SK-N-MC (cell line): ENCODE results near the gene PLK5.
"Not testable (repeated sequence)": the region's sequence is repeated elsewhere in the genome, so short reads cannot be mapped to it uniquely, and the experiment has no call there.

Source experiments
- DNase-seq: peaks from one replicate; pipeline ENCODE4 v3.0.0-alpha.2; 2011; ENCODE audit warnings: low read depth, low spot score
- H3K27ac ChIP-seq: fragments of 200-600 bp; sonication (generic); 2 replicates; pipeline ENCODE4 v1.5.1; 2016; ENCODE audit warnings: mixed run types
- H3K36me3 ChIP-seq: fragments of 200-600 bp; sonication (generic); 2 replicates; pipeline ENCODE4 v1.6.1; 2017; ENCODE audit warnings: antibody characterized with exemption, low read length, mixed read lengths; ENCODE audit not compliant: insufficient read depth
- H3K4me3 ChIP-seq: fragments of 200-600 bp; sonication (generic); 2 replicates; pipeline ENCODE4 v1.5.1; 2016
- H3K9ac ChIP-seq: fragments of 200-600 bp; sonication (generic); 2 replicates; pipeline ENCODE4 v1.8.0; 2017; ENCODE audit warnings: mixed run types, mixed read lengths; ENCODE audit not compliant: insufficient read length
- H3K9me3 ChIP-seq: fragments of 200-600 bp; sonication (generic); 2 replicates; pipeline ENCODE4 v1.6.1; 2017; ENCODE audit warnings: low read depth, mild to moderate bottlenecking, antibody characterized with exemption, low read length, moderate library complexity, mixed read lengths
- EZH2 ChIP-seq: fragments of 200-600 bp; sonication (generic); IDR thresholded peaks from one replicate; pipeline ENCODE4 v1.6.1; 2017; ENCODE audit warnings: antibody characterized with exemption
- FOXP2 ChIP-seq: optimal IDR thresholded peaks from 2 replicates; pipeline ENCODE3; 2011; ENCODE audit warnings: mild to moderate bottlenecking, moderate library complexity; ENCODE audit not compliant: insufficient read depth; ENCODE audit errors: extremely low read length, control extremely low read depth
- POLR2AphosphoS5 ChIP-seq: IDR thresholded peaks from 2 replicates; pipeline ENCODE4 v1.6.1; 2012; ENCODE audit warnings: mild to moderate bottlenecking, low read depth, low read length, borderline replicate concordance

The PLK5 gene, protein sequence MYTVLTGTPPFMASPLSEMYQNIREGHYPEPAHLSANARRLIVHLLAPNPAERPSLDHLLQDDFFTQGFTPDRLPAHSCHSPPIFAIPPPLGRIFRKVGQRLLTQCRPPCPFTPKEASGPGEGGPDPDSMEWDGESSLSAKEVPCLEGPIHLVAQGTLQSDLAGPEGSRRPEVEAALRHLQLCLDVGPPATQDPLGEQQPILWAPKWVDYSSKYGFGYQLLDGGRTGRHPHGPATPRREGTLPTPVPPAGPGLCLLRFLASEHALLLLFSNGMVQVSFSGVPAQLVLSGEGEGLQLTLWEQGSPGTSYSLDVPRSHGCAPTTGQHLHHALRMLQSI

DNA sequence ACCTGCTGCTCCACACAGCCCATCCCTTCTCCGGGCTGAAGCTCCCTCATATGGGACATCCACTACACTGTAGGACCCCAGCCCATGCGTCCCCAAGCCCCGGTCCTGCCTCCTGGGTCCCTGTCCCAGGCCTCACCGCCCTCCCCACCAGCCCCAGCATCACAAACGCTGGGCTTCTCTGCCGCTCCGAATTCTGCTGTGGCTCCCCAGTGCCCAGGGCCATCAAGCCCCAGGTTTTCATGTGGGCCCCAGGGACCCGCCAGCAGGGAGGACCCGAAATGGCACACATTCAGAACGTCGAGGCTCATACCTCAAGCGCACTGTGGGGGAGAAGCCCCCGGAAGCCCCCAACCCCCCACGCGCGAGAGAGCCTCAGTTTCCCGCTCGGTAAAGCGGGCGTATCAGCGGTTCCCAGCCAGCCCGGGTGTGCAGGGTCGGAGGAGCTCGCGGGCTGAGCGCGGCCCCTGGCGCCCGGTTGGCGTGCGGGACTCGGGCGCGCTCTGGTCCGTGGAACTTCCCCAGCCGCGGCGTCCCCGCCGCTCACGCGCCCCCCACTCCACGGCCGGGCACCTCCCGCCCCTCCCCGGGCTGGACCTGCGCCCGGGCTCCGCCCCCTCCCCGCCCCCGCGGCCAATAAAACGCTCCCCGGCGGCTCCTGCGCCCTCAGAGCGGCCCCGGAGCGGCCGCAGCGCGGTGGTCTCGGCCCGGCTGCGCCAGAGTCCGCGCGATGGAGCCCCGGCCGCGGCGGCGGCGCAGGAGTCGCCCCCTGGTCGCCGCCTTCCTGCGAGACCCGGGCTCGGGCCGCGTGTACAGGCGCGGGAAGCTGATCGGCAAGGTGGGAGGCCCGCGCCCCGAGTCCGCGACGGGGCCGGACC is at the start of gene PLK5:
Gene PLK5 (plus strand): TSS at position 666 of the 875 bp plus-strand sequence. CDS start 2,920 bp downstream, outside the sequence.
- Histone ChIP-seq H3K9me3 (no peaks in the 10 kb centered on the region), H3K4me3 (no peak within 1 kb of the TSS), H3K27ac (no peak within 1 kb of the TSS), H3K9ac (no peak within 1 kb of the TSS), H3K36me3 (no peaks in the 10 kb centered on the region)
- DNase-seq: no peak
- no peak for TF ChIP-seq FOXP2
- TF ChIP-seq EZH2: no peak
- TF ChIP-seq POLR2AphosphoS5: no peak

DNA sequence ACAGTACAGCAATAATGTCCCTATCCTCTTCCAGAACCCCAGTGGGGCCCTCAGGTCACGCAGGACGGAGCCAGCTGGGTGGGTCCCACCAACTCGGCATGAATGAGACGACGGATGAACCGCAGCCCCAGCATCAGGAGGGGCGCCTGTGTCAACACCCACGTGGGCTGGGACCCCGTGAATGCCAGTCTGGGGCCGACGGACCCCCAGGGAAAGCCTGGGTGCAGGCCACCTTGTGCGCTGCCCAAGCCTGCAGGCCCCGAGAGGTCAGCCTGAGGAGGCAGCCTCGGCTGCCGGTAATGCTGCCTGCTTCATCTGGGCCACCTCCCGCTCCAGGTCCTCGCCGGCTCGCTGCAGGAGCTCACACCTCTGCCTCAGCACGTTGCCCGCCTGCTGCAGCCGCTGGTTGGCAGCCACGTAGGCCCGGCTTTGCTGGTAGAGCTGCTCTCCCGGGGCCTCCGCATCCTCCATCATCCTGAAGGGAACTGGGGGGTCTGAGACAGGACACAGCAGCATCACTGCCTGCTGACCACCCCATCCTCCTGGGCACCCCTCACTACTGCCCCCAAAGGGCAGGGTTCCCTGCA is 49.0 kb upstream of the PLK5 start:
- Histone ChIP-seq H3K27ac (no peak overlapping the region), H3K9me3 (no peaks in the 10 kb centered on the region), H3K4me3 (no peak overlapping the region), H3K36me3 (peaks cover 4% of the 10 kb centered on the region; the same call in 1 of the 2 replicates), H3K9ac (no peak overlapping the region)
- no peak for DNase-seq
- TF ChIP-seq FOXP2: no peak
- TF ChIP-seq EZH2: no peak
- no peak for TF ChIP-seq POLR2AphosphoS5

DNA sequence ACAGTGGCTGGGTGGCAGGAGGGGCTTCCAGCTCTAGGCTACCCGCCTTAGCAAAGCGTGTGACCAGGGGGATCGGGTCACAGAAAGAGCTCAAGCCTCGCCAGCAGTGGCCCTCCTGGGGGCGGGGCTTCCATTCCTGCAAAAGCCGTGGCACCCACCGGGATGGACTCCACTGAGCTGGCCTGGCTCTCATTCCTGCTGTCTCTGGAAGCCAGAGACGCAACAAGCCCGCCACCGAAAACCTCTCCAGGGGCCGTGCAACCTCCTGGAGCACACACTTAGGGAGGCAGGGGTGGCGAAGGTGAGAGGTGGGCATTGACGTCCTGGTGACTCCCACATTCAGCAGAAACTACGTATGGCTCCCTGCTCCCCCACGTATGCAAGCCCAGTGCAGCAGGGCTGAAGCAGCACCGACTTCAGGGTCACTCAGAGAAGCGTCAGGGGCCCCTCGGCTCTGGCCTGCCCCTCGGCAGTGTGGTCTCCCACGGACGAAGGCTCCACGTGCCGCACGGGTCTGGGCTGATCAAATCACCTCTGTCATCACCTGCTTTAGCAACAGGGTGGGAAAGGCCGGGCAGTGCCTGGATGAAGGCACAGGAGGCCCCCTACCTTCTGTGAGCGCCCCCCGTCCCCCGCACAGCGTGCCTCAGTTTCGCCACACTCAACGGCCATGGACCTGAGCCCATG is 48.0 kb upstream of the PLK5 start:
- no peak for DNase-seq
- H3K27ac ChIP-seq: no peak overlapping the region
- TF ChIP-seq FOXP2 (no peak), POLR2AphosphoS5 (no peak), EZH2 (no peak)
- H3K9ac ChIP-seq: no peak overlapping the region
- H3K9me3 ChIP-seq: no peaks in the 10 kb centered on the region
- H3K36me3 ChIP-seq: peaks cover 4% of the 10 kb centered on the region; the same call in 1 of the 2 replicates
- H3K4me3 ChIP-seq: no peak overlapping the region

DNA sequence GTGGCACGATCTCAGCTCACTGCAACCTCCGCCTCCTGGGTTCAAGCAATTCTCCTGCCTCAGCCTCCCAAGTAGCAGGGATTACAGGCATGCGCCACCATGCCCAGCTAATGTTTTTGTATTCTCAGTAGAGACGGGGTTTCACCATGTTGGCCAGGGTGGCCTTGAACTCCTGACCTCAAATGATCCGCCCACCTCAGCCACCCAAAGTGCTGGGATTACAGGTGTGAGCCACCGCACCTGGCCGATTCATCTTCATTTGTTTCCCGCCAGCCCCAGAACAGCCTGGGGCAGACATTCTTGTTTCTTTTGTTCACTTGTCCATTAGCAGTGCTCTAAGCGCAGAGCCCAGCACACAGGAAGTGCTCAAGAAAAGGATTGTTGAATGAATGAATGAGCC is 46.8 kb upstream of the PLK5 start:
- not testable (repeated sequence) for H3K27ac ChIP-seq, DNase-seq, H3K9me3 ChIP-seq, H3K9ac ChIP-seq, H3K4me3 ChIP-seq, H3K36me3 ChIP-seq

DNA sequence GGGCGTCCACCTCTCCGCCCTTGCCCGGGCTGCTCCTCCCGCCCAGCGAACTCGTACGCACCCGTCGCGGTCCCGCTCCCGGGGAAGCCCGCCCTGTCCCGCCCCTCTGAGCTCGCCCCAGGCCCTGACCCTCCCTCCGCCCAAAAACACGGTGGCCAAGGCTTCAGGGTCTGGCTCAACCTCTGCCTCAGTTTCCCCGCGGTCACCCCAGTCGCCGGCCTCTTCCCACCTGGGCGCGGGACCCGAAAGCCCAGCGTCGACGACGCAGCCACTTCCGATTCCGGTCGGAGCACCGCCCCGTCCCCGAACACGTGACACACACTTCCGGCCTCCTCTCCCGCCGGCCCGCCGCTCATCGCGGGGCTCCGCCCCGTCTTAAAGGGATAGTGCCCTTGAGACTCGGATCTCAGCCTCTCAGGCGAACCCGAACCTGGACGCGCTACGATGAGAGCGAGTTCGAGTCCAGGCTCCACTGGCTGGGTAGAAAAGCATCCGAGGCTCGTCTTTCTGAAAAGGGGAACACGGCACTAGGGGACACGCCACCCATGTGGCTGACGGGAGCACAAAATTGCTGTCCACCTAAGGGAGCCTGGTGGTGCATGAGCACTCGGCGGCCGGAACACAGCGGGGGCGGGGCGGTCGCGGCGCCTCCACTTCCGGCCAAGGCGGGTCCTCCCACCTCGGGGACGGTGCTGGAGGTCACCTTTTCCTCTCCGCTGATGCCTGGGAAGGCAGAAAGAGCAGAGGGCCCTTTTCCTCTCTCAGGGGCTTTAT is 44.8 kb upstream of the PLK5 start, which contains the start of gene C19orf25:
Gene C19orf25 (minus strand): TSS at position 282 of the 774 bp plus-strand sequence. CDS start 312 bp downstream, outside the sequence.
- peak within 1 kb of the TSS; percentile 72 for H3K27ac ChIP-seq
- TF ChIP-seq POLR2AphosphoS5: peak; percentile 84
- no peak for TF ChIP-seq EZH2
- peak; percentile 53 for DNase-seq

DNA sequence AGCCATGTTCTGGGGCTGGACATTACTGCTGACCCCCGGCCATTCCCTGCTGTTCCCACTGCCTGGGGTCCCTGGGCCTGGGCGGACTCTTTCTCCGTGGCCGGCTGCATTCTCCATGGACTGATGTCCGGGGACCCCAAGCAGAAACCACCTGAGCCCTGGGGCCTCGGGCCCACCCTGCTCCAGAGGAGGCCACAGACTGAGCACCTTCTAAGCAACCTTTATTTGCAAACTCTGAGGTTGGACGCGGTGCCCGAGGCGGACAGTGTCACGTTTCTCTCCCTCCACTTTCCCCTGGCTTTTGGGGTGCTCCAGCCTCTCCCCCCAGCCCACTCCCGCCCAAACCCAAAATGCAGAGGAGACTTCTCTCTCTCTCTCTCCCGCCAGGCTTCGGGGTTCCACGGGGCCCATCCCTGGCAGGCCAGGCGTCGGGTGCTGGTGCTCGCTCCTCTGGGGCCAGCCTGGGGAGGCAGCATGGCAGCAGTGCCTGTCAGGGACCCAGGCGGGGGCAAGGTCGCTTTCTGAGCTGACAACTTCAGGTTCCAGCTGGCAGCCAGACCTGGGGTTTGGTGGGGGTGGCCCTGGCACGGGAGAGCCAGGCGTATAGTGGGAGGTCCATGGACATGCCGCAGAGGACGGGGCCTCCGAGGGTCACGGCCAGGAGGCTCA is 42.5 kb upstream of the PLK5 start:
- Histone ChIP-seq H3K27ac (no peak overlapping the region), H3K9ac (no peak overlapping the region), H3K36me3 (peaks cover 4% of the 10 kb centered on the region; the same call in 1 of the 2 replicates), H3K9me3 (no peaks in the 10 kb centered on the region), H3K4me3 (no peak overlapping the region)
- TF ChIP-seq EZH2: no peak
- no peak for TF ChIP-seq FOXP2
- no peak for TF ChIP-seq POLR2AphosphoS5
- no peak for DNase-seq

More for the DNA sequence above, 44.8 kb upstream of the PLK5 start, which contains the start of gene C19orf25:
- Histone ChIP-seq H3K9me3 (no peaks in the 10 kb centered on the region), H3K9ac (peak within 1 kb of the TSS; percentile 86), H3K36me3 (peaks cover 4% of the 10 kb centered on the region; the same call in 1 of the 2 replicates), H3K4me3 (peak within 1 kb of the TSS; percentile 90)

DNA sequence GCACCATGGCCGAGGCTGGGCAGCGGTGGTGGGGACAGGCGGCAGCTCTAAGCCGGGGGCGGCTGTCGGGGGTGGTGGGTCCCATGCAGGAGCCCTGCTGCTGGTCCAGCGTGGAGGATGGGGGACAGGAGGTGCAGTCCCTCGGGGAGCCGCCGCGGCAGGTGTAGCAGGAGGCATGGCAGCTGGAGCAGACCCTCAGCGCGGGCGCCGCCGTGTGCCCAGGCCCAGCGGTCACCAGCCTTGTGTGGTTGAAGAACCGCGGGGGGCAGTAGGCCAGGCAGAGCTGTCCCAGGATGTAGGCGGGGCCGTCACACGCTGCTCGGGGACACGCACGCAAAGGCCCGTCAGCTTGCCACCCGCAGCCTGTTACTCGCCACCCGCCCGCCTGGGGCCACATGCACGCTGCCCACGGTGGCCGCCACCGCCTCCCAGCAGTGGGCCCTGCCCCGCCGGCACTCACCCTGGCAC is 42.0 kb upstream of the PLK5 start:
- no peak for DNase-seq
- TF ChIP-seq FOXP2: no peak
- no peak for TF ChIP-seq EZH2
- no peak for TF ChIP-seq POLR2AphosphoS5
- no peak overlapping the region for H3K27ac ChIP-seq
- H3K9me3 ChIP-seq: no peaks in the 10 kb centered on the region
- H3K9ac ChIP-seq: no peak overlapping the region
- no peak overlapping the region for H3K4me3 ChIP-seq
- peaks cover 4% of the 10 kb centered on the region; the same call in 1 of the 2 replicates for H3K36me3 ChIP-seq
